HG03196 (cell line): Measurements from ENCODE around the gene AUTS2.

ENCODE experiments used
- ATAC-seq: cut with Tn5 transposase; IDR thresholded peaks from one replicate; pipeline ENCODE4 v1.9.1; 2021; ENCODE audit not compliant: unreplicated experiment

AUTS2 gene

GRCh38 chr7:70392256-70392876 is 794.1 kb downstream of the AUTS2 start:
- no peak for ATAC-seq

GRCh38 chr7:70392877-70393435 is 794.7 kb downstream of the AUTS2 start:
- ATAC-seq: no peak

GRCh38 chr7:70393956-70394355 is 795.7 kb downstream of the AUTS2 start:
- ATAC-seq: no peak

GRCh38 chr7:70400829-70401380 is 802.6 kb downstream of the AUTS2 start:
- no peak for ATAC-seq

- no peak for ATAC-seq
Observed at GRCh38 chr7:70402069-70402468, 803.8 kb downstream of the AUTS2 start.

GRCh38 chr7:70405241-70405640 is 807.0 kb downstream of the AUTS2 start:
- ATAC-seq: no peak

GRCh38 chr7:70406186-70406949 is 808.1 kb downstream of the AUTS2 start:
- ATAC-seq: no peak

- ATAC-seq: no peak
Observed at GRCh38 chr7:70406950-70407209, 808.6 kb downstream of the AUTS2 start.

- no peak for ATAC-seq
Observed at GRCh38 chr7:70408477-70408876, 810.2 kb downstream of the AUTS2 start.

GRCh38 chr7:70408891-70409290 is 810.6 kb downstream of the AUTS2 start:
- no peak for ATAC-seq

GRCh38 chr7:70410134-70410750 is 812.0 kb downstream of the AUTS2 start:
- ATAC-seq: no peak

GRCh38 chr7:70414368-70414767 is 816.1 kb downstream of the AUTS2 start:
- ATAC-seq: no peak

- no peak for ATAC-seq
Observed at GRCh38 chr7:70415179-70415972, 817.1 kb downstream of the AUTS2 start.

- ATAC-seq: no peak
Observed at GRCh38 chr7:70416347-70416985, 818.2 kb downstream of the AUTS2 start.

GRCh38 chr7:70416986-70417655 is 818.8 kb downstream of the AUTS2 start:
- no peak for ATAC-seq

GRCh38 chr7:70419526-70420380 is 821.5 kb downstream of the AUTS2 start:
- no peak for ATAC-seq

- no peak for ATAC-seq
Observed at GRCh38 chr7:70420381-70420662, 822.0 kb downstream of the AUTS2 start.

- no peak for ATAC-seq
Observed at GRCh38 chr7:70421319-70421718, 823.0 kb downstream of the AUTS2 start.

- no peak for ATAC-seq
Observed at GRCh38 chr7:70426249-70426880, 828.1 kb downstream of the AUTS2 start.
